CD4-positive, alpha-beta T cell treated with Interleukin-2 at 100 ng/mL for 4 hours (primary cell): ENCODE data around the gene LIMK2.

Source experiments
- DNase-seq: peaks from one replicate; pipeline ENCODE4 v3.0.0-alpha.2; 2020; ENCODE audit warnings: low spot score

LIMK2 gene

DNA sequence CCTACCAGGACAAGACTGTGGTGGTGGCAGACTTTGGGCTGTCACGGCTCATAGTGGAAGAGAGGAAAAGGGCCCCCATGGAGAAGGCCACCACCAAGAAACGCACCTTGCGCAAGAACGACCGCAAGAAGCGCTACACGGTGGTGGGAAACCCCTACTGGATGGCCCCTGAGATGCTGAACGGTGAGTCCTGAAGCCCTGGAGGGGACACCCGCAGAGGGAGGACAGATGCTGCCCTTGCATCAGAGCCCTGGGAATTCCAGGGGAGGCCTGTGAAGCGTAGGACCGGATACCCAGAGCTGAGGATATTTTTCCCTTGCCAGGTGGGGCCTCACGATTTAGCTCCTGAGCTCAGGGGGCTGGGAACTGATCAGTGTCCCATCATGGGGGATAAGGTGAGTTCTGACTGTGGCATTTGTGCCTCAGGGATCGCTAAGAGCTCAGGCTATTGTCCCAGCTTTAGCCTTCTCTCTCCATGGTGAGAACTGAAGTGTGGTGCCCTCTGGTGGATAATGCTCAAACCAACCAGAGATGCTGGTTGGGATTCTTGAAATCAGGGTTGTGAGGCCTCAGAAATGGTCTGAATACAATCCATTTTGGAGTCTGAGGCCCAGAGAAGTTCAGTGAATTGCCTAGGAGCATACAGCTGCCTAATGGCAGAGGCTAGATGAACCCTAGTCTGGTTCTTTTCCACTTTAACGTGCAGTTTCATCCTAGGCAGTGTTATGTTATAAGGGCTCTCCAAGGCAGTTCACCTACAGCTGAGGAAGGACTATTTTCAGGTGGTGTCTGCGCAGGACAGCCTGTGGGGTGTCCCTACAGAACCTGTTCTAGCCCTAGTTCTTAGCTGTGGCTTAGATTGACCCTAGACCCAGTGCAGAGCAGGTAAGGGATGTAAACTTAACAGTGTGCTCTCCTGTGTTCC, 60.7 kb downstream of the LIMK2 start:
- peak; percentile 73 for DNase-seq

DNA sequence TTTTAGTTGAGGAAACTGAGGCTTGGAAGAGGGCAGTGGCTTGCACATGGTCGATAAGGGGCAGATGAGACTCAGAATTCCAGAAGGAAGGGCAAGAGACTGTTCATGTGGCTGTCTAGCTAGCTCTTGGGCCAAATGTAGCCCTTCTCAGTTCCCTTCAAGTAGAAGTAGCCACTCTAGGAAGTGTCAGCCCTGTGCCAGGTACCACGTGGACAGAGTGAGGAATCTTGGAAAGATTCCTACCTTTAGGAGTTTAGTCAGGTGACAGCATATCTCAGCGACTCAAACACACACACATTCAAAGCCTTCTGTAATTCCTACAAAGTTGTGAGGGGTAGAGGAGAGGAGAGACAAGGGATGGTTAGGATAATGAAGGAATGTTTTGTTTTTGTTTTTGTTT, 61.9 kb downstream of the LIMK2 start:
- DNase-seq, result no peak

DNA sequence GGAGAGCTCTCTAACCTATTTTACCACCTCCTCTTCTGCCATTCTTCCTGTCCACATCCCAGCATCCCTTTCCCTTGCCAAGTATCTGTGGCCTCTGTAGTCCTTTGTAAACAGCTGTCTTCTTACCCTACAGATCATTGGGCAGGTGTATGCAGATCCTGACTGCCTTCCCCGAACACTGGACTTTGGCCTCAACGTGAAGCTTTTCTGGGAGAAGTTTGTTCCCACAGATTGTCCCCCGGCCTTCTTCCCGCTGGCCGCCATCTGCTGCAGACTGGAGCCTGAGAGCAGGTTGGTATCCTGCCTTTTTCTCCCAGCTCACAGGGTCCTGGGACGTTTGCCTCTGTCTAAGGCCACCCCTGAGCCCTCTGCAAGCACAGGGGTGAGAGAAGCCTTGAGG, 62.9 kb downstream of the LIMK2 start:
- DNase-seq, result no peak

GRCh38 chr22:31275576-31275975, 63.5 kb downstream of the LIMK2 start:
- DNase-seq, result no peak

DNA sequence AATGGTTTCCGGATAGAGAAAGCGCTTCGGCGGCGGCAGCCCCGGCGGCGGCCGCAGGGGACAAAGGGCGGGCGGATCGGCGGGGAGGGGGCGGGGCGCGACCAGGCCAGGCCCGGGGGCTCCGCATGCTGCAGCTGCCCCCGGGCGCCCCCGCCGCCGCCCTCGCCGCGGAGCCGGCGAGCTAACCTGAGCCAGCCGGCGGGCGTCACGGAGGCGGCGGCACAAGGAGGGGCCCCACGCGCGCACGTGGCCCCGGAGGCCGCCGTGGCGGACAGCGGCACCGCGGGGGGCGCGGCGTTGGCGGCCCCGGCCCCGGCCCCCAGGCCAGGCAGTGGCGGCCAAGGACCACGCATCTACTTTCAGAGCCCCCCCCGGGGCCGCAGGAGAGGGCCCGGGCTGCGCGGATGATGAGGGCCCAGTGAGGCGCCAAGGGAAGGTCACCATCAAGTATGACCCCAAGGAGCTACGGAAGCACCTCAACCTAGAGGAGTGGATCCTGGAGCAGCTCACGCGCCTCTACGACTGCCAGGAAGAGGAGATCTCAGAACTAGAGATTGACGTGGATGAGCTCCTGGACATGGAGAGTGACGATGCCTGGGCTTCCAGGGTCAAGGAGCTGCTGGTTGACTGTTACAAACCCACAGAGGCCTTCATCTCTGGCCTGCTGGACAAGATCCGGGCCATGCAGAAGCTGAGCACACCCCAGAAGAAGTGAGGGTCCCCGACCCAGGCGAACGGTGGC, 64.5 kb downstream of the LIMK2 start:
- DNase-seq, result no peak

GRCh38 chr22:31277741-31278140, 65.6 kb downstream of the LIMK2 start:
- DNase-seq, result no peak

GRCh38 chr22:31278151-31278621, 66.1 kb downstream of the LIMK2 start:
- no peak for DNase-seq

- DNase-seq, result peak; percentile 81
These were observed 66.7 kb downstream of the LIMK2 start for GRCh38 chr22:31278626-31279326.

- no peak for DNase-seq
These were observed 67.2 kb downstream of the LIMK2 start for GRCh38 chr22:31279327-31279669.

DNA sequence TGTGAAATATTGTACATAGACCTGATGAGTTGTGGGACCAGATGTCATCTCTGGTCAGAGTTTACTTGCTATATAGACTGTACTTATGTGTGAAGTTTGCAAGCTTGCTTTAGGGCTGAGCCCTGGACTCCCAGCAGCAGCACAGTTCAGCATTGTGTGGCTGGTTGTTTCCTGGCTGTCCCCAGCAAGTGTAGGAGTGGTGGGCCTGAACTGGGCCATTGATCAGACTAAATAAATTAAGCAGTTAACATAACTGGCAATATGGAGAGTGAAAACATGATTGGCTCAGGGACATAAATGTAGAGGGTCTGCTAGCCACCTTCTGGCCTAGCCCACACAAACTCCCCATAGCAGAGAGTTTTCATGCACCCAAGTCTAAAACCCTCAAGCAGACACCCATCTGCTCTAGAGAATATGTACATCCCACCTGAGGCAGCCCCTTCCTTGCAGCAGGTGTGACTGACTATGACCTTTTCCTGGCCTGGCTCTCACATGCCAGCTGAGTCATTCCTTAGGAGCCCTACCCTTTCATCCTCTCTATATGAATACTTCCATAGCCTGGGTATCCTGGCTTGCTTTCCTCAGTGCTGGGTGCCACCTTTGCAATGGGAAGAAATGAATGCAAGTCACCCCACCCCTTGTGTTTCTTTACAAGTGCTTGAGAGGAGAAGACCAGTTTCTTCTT, 67.9 kb downstream of the LIMK2 start:
- DNase-seq, result no peak

- DNase-seq, result no peak
These were observed 69.6 kb downstream of the LIMK2 start for GRCh38 chr22:31281733-31282132.

DNA sequence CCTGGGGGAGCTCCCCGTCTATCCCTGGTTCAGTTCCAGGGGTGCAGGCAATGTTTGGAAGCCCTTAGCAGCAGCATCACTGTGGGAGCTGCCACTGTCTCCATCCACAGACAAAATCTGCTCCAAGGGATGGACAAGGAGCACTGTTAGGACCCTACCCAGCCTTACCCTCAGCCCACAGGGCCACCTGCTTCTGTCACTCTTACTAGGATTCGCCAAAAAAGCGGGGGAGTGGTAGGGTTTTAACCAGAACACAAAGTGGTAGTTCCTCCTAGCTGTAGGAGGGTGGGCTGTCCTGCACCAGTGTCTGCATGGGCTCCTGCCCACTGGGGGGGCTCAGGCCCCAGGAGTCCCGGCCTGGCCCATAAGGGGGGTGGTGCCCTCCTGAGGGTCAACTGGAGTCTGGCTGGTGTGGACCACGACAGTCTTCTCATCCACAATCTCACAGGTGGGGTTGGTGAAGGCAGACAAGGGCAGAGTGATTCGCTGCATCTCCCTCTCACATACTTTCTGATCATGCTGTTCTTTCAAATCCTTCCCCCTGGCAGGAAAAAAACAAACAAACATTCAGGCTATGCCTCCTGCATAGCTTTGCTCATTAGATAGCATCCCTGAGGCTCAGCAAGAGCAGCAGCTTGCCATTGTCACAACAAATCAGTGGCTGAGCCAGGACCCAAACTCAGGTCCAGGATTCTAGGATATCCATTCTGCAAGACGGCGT, 70.8 kb downstream of the LIMK2 start:
- DNase-seq, result no peak

GRCh38 chr22:31284281-31285155, 72.4 kb downstream of the LIMK2 start:
- no peak for DNase-seq

- DNase-seq, result peak; percentile 86
These were observed 74.5 kb downstream of the LIMK2 start for GRCh38 chr22:31286360-31287255.

GRCh38 chr22:31287818-31288495, 75.9 kb downstream of the LIMK2 start:
- no peak for DNase-seq

DNA sequence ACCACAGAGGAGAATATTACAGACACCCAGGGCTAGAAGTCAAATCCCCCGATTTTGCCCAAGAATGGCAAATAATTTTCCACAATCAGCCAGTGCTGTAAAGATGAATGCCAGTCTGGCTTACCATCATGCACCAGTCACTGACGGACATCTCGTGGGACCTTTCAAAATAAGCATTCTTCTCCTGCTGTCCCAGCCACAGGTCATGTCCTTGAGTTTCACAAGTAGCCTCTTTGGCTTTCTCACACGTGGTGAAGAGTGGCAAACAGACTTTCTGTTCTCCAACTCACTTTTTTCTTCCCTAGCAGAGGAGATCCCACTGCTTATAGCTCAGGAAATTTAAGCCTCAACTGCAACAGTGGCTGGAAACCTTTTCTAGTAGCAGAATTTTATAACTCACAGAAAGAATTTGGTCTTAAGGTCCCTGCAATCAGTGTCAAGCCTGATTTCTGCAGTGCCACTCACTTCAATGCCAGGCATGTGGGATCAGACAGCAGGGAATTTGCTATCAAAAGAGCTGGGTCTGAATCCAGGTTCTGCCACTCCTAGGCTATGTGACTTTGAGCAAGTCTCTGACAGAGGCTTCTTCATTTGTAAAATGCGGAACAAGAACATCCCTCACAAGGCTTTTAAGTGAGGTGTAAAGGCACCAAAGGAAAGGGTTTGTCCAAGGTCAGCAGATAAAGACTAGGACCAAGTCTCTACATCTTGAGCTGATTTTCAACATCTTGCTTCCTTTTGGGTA, 76.6 kb downstream of the LIMK2 start:
- no peak for DNase-seq

- peak; percentile 31 for DNase-seq
These were observed 77.2 kb downstream of the LIMK2 start for GRCh38 chr22:31289344-31289743.
